DND-41 (cell line): Measurements from ENCODE around the gene OR56A5.

Experiments
- EZH2 ChIP-seq: IDR thresholded peaks from 3 replicates; pipeline ENCODE4 v1.6.1; 2012; ENCODE audit warnings: borderline replicate concordance, low read depth, mild to moderate bottlenecking, moderate library complexity, low read length, inconsistent platforms; ENCODE audit not compliant: severe bottlenecking
- TF ChIP-seq, protein P1 (sequence below): IDR thresholded peaks from 2 replicates; pipeline ENCODE4 v1.5.1; 2012; ENCODE audit warnings: borderline replicate concordance, low read length, moderate library complexity, mild to moderate bottlenecking; ENCODE audit not compliant: poor library complexity, severe bottlenecking; ENCODE audit errors: extremely low read depth

DNA sequence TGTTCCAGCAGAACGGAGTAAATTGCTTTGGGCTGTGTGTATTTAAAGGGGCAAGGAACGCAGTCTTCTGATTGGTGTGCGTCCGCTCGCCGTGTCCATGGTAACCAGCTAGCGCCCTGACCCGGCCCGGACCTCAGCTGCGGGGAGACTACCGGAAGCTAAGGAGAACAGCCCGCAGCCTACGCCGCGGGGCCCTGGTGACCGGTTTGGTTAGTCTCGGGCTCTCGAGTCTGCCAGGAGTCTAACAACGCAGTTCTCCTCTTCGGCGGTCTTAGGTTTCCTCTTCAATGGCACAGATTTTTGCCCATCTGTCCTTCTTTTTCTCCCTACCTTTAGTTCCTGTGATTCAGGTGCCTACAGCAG lies 29.7 kb downstream of the OR56A5 start:
- TF ChIP-seq, protein P1, sequence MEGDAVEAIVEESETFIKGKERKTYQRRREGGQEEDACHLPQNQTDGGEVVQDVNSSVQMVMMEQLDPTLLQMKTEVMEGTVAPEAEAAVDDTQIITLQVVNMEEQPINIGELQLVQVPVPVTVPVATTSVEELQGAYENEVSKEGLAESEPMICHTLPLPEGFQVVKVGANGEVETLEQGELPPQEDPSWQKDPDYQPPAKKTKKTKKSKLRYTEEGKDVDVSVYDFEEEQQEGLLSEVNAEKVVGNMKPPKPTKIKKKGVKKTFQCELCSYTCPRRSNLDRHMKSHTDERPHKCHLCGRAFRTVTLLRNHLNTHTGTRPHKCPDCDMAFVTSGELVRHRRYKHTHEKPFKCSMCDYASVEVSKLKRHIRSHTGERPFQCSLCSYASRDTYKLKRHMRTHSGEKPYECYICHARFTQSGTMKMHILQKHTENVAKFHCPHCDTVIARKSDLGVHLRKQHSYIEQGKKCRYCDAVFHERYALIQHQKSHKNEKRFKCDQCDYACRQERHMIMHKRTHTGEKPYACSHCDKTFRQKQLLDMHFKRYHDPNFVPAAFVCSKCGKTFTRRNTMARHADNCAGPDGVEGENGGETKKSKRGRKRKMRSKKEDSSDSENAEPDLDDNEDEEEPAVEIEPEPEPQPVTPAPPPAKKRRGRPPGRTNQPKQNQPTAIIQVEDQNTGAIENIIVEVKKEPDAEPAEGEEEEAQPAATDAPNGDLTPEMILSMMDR: no peak
- TF ChIP-seq EZH2: no peak
